ENCODE measurements around the gene ARHGAP1. TPM values are rescaled to one million over a fixed set of nuclear protein-coding genes. Genes with fewer than 3 reads are reported as not detected.

Gene ARHGAP1
- total and polyA plus RNA-seq, 2 of the 13 experiments (the other 11 are each of a cell fraction or from before 2014, with no cell fraction given), result 18.6 to 30.3 TPM

DNA sequence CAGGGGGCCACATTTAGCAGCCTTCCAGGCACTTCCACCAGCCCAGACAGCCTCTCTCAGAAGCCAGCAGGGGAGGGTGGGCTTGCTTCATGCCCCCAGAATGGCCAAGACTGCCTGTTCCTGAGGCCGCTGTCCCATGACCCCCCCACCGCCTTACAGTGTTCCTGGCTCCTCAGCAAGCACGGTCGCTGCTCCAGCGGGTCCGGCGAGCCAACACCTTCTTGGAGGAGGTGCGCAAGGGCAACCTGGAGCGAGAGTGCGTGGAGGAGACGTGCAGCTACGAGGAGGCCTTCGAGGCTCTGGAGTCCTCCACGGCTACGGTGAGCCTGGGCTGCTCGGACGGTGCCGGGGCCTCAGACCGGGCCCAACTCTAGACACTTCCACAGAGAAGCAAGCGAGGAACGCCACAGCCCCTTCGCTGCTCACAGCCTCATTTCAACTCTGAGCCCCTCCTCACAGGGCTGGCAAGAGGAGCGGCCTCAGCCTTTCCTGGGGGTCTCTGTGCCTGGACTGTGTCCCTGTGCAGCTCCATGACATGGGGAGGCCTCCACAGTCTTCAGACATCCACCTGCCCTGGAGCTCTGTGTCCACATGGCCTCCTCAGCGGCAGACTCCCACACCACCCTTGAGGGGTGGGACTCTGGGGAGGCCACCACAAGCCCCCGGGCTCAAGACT is 19.3 kb upstream of the ARHGAP1 start (continued):
- TF ChIP-seq ZNF775 (CRISPR knock-in tag; IDR thresholded peaks at IDR 0.05; ENCODE audit: borderline replicate concordance) (peak; percentile 69), SKI (IDR thresholded peaks at IDR 0.05; ENCODE audit: partially characterized antibody) (no peak), SMAD3 (CRISPR knock-in tag; IDR thresholded peaks at IDR 0.05) (no peak), USF2 (IDR thresholded peaks at IDR 0.05; ENCODE audit: low read depth, low read length) (no peak), USF2 (CRISPR knock-in tag; IDR thresholded peaks at IDR 0.05; ENCODE audit: borderline replicate concordance) (no peak), FOXK2 (IDR thresholded peaks at IDR 0.05) (no peak), GABPB1 (CRISPR knock-in tag; IDR thresholded peaks at IDR 0.05) (no peak; the same call in 1 of the 2 replicates), ZNF841 (CRISPR knock-in tag; IDR thresholded peaks at IDR 0.05; ENCODE audit: borderline replicate concordance) (no peak), ELF4 (CRISPR knock-in tag; IDR thresholded peaks at IDR 0.05; ENCODE audit: borderline replicate concordance) (0 out of 2 replicates have a peak, but pooled peaks have one; percentile 13), ONECUT2 (CRISPR knock-in tag; IDR thresholded peaks at IDR 0.05) (no peak), HOXA7 (CRISPR knock-in tag; IDR thresholded peaks at IDR 0.05) (no peak), RBM22 (optimal IDR thresholded peaks at IDR 0.05; ENCODE audit: low read length) (peak; percentile 73), ZNF781 (CRISPR knock-in tag; IDR thresholded peaks at IDR 0.05; ENCODE audit: borderline replicate concordance, not compliant biosample characterization) (peak; percentile 82), ZNF777 (CRISPR knock-in tag; IDR thresholded peaks at IDR 0.05) (no peak), ZNF205 (CRISPR knock-in tag; IDR thresholded peaks at IDR 0.05) (no peak), ZNF564 (CRISPR knock-in tag; IDR thresholded peaks at IDR 0.05) (no peak), NFATC3 (CRISPR knock-in tag; IDR thresholded peaks at IDR 0.05) (no peak), ZMYM2 (CRISPR knock-in tag; IDR thresholded peaks at IDR 0.05) (no peak), SNAPC5 (CRISPR knock-in tag; IDR thresholded peaks at IDR 0.05; ENCODE audit: borderline replicate concordance) (no peak), ZBTB49 (CRISPR knock-in tag; IDR thresholded peaks at IDR 0.05; ENCODE audit: borderline replicate concordance) (no peak), TERF1 (CRISPR knock-in tag; IDR thresholded peaks at IDR 0.05) (no peak), CBX5 (CRISPR knock-in tag; IDR thresholded peaks at IDR 0.05; ENCODE audit: borderline replicate concordance) (no peak)
- TF ChIP-seq, protein P1, sequence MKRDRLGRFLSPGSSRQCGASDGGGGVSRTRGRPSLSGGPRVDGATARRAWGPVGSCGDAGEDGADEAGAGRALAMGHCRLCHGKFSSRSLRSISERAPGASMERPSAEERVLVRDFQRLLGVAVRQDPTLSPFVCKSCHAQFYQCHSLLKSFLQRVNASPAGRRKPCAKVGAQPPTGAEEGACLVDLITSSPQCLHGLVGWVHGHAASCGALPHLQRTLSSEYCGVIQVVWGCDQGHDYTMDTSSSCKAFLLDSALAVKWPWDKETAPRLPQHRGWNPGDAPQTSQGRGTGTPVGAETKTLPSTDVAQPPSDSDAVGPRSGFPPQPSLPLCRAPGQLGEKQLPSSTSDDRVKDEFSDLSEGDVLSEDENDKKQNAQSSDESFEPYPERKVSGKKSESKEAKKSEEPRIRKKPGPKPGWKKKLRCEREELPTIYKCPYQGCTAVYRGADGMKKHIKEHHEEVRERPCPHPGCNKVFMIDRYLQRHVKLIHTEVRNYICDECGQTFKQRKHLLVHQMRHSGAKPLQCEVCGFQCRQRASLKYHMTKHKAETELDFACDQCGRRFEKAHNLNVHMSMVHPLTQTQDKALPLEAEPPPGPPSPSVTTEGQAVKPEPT (CRISPR knock-in tag; IDR thresholded peaks at IDR 0.05; ENCODE audit: low read depth), result no peak

Data from HepG2 (cell line).